Colonic mucosa (tissue), 4 donors: ENCODE results near the gene KRTAP13-2. TPM values are rescaled to one million over a fixed set of nuclear protein-coding genes. Genes with fewer than 3 reads are reported as not detected.

Experiments
- DNase-seq: peaks from one replicate; pipeline ENCODE4 v3.0.0-alpha.2; 2020
- H3K27ac ChIP-seq: fragments of 200-600 bp; one replicate; pipeline ENCODE4 v1.8.0; 2021
- H3K27me3 ChIP-seq: fragments of 200-600 bp; one replicate; pipeline ENCODE4 v1.8.0; 2021
- H3K36me3 ChIP-seq: fragments of 200-600 bp; one replicate; pipeline ENCODE4 v1.8.0; 2021
- H3K4me1 ChIP-seq: fragments of 200-600 bp; one replicate; pipeline ENCODE4 v1.8.0; 2021; ENCODE audit warnings: mild to moderate bottlenecking
- H3K4me3 ChIP-seq: fragments of 200-600 bp; one replicate; pipeline ENCODE4 v1.8.0; 2021
- H3K9ac ChIP-seq, 2 donors: one replicate each; pipeline ENCODE4 v1.7.0; 2013; ENCODE audit warnings: control low read depth in 2 of 2, low read depth in 2 of 2, low read length in 2 of 2
- H3K9me3 ChIP-seq: fragments of 200-600 bp; one replicate; pipeline ENCODE4 v1.8.0; 2021
- CTCF ChIP-seq: fragments of 200-600 bp; IDR thresholded peaks from one replicate; pipeline ENCODE4 v1.8.0; 2022; ENCODE audit warnings: antibody characterized with exemption, mild to moderate bottlenecking
- intact Hi-C: fragments of 100-400 bp; cut with DNase I; formaldehyde crosslinking; loops from one replicate; pipeline ENCODE4 v1.14.1; 2022
- total RNA-seq, 2 donors: library from RNA; stranded (reverse); fragmentation: NEBNext Ultra II Directional in 1 of 2; extraction: Animal tissue kit (Norgen Biotek cat#: 25700) in 1 of 2; gene quantifications; one replicate each; pipeline ENCODE4 v1.2.1, GENCODE V29; 2021
- donor health status: healthy.
- donor health status: DM: no; HTN: no; CAD: no.
- donor health status: DM: no; HTN: no; CAD: no.

The KRTAP13-2 gene
- total RNA-seq, 2 donors from 2014 or later, result 2.3 to 6.0 TPM

DNA sequence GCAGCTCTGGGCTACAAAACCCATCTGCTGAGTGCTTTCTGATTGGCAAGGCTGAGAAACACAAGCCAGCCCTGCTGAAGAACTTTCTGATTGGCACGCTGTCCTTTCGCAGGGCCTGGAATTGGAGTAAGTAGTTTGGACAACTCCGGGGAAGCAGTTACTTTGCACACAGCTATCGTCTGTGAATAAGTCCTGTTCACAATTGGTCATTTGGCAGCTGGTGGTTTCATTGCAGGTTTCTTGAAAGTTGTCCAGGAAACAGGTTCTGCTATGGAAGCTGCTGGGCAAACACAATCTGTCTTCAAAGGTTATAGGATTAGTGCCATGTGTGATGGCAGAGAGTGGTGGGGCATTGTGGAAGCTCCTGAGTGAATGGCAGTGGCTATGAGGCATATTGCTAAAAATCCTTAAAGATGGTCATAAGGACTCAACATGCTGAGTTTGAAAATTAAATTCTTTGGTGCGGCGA is 34.8 kb downstream of the KRTAP13-2 start, which contains the start of gene KRTAP27-1:
Gene KRTAP27-1, minus strand, starts transcription at position 419 of the 469 bp plus-strand sequence. Its CDS starts 26 bp downstream, at position 393.
- Histone ChIP-seq H3K27me3 (no peaks in the 10 kb centered on the region), H3K9me3 (no peaks in the 10 kb centered on the region), H3K4me1 (no peaks in the 10 kb centered on the region), H3K4me3 (no peak within 1 kb of the TSS), H3K9ac (no peak within 1 kb of the TSS), H3K27ac (no peak within 1 kb of the TSS), H3K36me3 (no peaks in the 10 kb centered on the region)
- DNase-seq, result no peak
- no peak for TF ChIP-seq CTCF
- intact Hi-C loops, result no loop called here

- Histone ChIP-seq H3K4me3 (no peak overlapping the region), H3K36me3 (no peaks in the 10 kb centered on the region), H3K9me3 (no peaks in the 10 kb centered on the region), H3K27ac (no peak overlapping the region), H3K4me1 (no peaks in the 10 kb centered on the region), H3K27me3 (no peaks in the 10 kb centered on the region), H3K9ac (no peak overlapping the region)
- TF ChIP-seq CTCF, result no peak
- no peak for DNase-seq
- intact Hi-C loops, result no loop called here
These were observed 35.5 kb downstream of the KRTAP13-2 start for GRCh38 chr21:30336596-30336995.

GRCh38 chr21:30333736-30334135 is 38.3 kb downstream of the KRTAP13-2 start:
- Histone ChIP-seq H3K27me3 (no peaks in the 10 kb centered on the region), H3K4me1 (no peaks in the 10 kb centered on the region), H3K9me3 (no peaks in the 10 kb centered on the region), H3K4me3 (no peak overlapping the region), H3K36me3 (no peaks in the 10 kb centered on the region), H3K9ac (no peak overlapping the region), H3K27ac (no peak overlapping the region)
- DNase-seq, result no peak
- intact Hi-C loops, result no loop called here
- TF ChIP-seq CTCF, result no peak

- DNase-seq, result no peak
- Histone ChIP-seq H3K9me3 (no peaks in the 10 kb centered on the region), H3K9ac (no peak overlapping the region), H3K4me1 (no peaks in the 10 kb centered on the region), H3K36me3 (no peaks in the 10 kb centered on the region), H3K4me3 (no peak overlapping the region), H3K27ac (no peak overlapping the region), H3K27me3 (no peaks in the 10 kb centered on the region)
- intact Hi-C loops, result no loop called here
- no peak for TF ChIP-seq CTCF
These were observed 39.4 kb downstream of the KRTAP13-2 start for GRCh38 chr21:30332681-30333080.

DNA sequence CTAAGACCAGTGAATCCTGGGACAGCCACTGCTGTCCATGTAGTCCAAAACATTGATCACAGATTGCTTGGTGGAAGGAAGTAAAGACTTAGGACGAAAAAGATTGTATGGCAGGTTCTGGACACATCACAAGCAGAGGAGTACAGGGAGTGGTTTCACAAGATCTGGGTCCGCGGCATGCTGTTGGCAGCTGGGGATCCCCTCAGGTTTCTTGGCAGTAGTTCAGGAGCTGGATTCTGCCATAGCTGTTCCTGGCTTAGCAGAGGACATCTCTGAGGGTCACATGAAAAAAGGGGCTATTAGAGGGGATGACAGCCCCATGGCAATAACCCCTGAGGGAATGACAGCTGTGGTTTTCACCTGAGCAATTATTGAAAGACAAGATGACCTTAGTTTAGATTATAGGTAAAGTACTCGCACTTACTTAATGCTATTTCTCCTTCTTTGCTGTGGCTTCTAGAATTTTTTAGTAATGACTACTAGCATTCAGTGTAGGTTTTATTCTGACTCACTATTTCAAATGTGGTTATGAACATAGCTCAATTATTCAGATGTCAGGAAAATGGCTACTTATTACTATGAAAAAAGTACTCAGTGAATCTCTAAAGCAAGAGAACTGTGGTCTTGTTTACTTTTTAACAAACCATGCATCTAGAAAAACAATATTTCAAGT is 42.7 kb downstream of the KRTAP13-2 start:
- intact Hi-C loops, result no loop called here
- Histone ChIP-seq H3K27me3 (no peaks in the 10 kb centered on the region), H3K9ac (no peak overlapping the region), H3K9me3 (no peaks in the 10 kb centered on the region), H3K4me3 (no peak overlapping the region), H3K36me3 (no peaks in the 10 kb centered on the region), H3K4me1 (no peaks in the 10 kb centered on the region), H3K27ac (no peak overlapping the region)
- no peak for TF ChIP-seq CTCF
- DNase-seq, result no peak
